H1 (cell line): ENCODE measurements around the gene SMYD1. TPM values are rescaled to one million over a fixed set of nuclear protein-coding genes. Genes with fewer than 3 reads are reported as not detected.

Experiments
- CTCF ChIA-PET: fragments of 300-600 bp; sonication (Branson Sonifier 250); formaldehyde crosslinking; loops from one replicate; lab custom pipeline; 2021; ENCODE audit not compliant: partially characterized antibody; lab: Charles Lee
- POLR2A ChIA-PET: fragments of 300-600 bp; sonication (Branson Sonifier 250); formaldehyde crosslinking; loops from one replicate; lab custom pipeline; 2021; ENCODE audit warnings: inconsistent platforms; ENCODE audit not compliant: partially characterized antibody; lab: Charles Lee
- DNase-seq, 2 experiments: peaks; one replicate each; pipeline versions ENCODE4 v3.0.0 to v3.0.0-alpha.2; 2010 to 2022; ENCODE audit warnings: low spot score in 2 of 2, low read depth in 1 of 2, mixed read lengths in 1 of 2
- FAIRE-seq: peaks from 2 replicates; lab custom pipeline; 2011; peaks lifted over from hg19 to GRCh38; lab: Jason Lieb, UNC
- H2AFZ ChIP-seq: 2 replicates; pipeline ENCODE4 v1.8.1; 2012; ENCODE audit warnings: low read length, inconsistent platforms
- H2AK5ac ChIP-seq: 2 replicates; pipeline ENCODE4 v1.6.1; 2013; ENCODE audit warnings: low read depth, low read length
- H2BK120ac ChIP-seq: replicated peaks from 2 replicates; pipeline ENCODE3; 2013; ENCODE audit warnings: low read depth, low read length, inconsistent platforms
- H2BK12ac ChIP-seq: 2 replicates; pipeline ENCODE4 v1.6.1; 2013; ENCODE audit warnings: low read depth, low read length
- H2BK15ac ChIP-seq: 2 replicates; pipeline ENCODE4 v1.6.1; 2013; ENCODE audit warnings: low read length
- H2BK20ac ChIP-seq: 2 replicates; pipeline ENCODE4 v1.6.1; 2013; ENCODE audit warnings: low read length
- H2BK5ac ChIP-seq: 2 replicates; pipeline ENCODE4 v1.6.1; 2013; ENCODE audit warnings: low read depth, low read length
- H3K14ac ChIP-seq: 2 replicates; pipeline ENCODE4 v1.6.1; 2013; ENCODE audit warnings: inconsistent platforms; ENCODE audit not compliant: insufficient read length
- H3K18ac ChIP-seq: 2 replicates; pipeline ENCODE4 v1.6.1; 2013; ENCODE audit warnings: low read length; ENCODE audit errors: extremely low read depth
- H3K23ac ChIP-seq: 2 replicates; pipeline ENCODE4 v1.6.1; 2013; ENCODE audit warnings: inconsistent platforms; ENCODE audit not compliant: insufficient read length
- H3K23me2 ChIP-seq: 2 replicates; pipeline ENCODE4 v1.6.1; 2013; ENCODE audit warnings: low read depth, low read length
- H3K27ac ChIP-seq: 2 replicates; pipeline ENCODE4 v1.6.1; 2011; ENCODE audit warnings: low read depth, low read length, inconsistent platforms
- H3K27me3 ChIP-seq, 4 experiments: replicated peaks in 1 of 4; 1 replicate in 1 of 4; 2 replicates in 3 of 4; pipeline versions ENCODE4 v1.6.1 to v1.8.1; 2011 to 2013; ENCODE audit warnings: low read length in 3 of 4, mild to moderate bottlenecking in 3 of 4, inconsistent platforms in 2 of 4, mixed read lengths in 2 of 4, moderate library complexity in 1 of 4; ENCODE audit not compliant: control insufficient read depth in 3 of 4, insufficient read depth in 3 of 4; ENCODE audit errors: extremely low read depth in 1 of 4
- H3K36me3 ChIP-seq, 4 experiments: 2 replicates each; pipeline versions ENCODE4 v1.6.1 to v1.8.1; 2011 to 2013; ENCODE audit warnings: mild to moderate bottlenecking in 4 of 4, low read length in 3 of 4, moderate library complexity in 2 of 4, control low read depth in 1 of 4, inconsistent platforms in 1 of 4; ENCODE audit not compliant: insufficient read depth in 4 of 4, control insufficient read depth in 2 of 4
- H3K4ac ChIP-seq: replicated peaks from 2 replicates; pipeline ENCODE3; 2013; ENCODE audit warnings: low read length, low read depth, mixed read lengths, inconsistent platforms; ENCODE audit not compliant: insufficient read length
- H3K4me1 ChIP-seq, 4 experiments: replicated peaks in 1 of 4; 1 replicate in 1 of 4; 2 replicates in 3 of 4; pipeline versions ENCODE4 v1.6.1 to v1.8.1; 2011 to 2013; ENCODE audit warnings: low read length in 3 of 4, inconsistent platforms in 2 of 4, mixed read lengths in 1 of 4; ENCODE audit not compliant: insufficient read depth in 4 of 4, control insufficient read depth in 3 of 4
- H3K4me2 ChIP-seq, 2 experiments: 2 replicates each; pipeline versions ENCODE4 v1.6.1 to v1.8.1; 2011 to 2013; ENCODE audit warnings: low read depth in 2 of 2, low read length in 2 of 2, control low read depth in 1 of 2, inconsistent platforms in 1 of 2, mild to moderate bottlenecking in 1 of 2; ENCODE audit not compliant: insufficient read depth in 1 of 2
- H3K4me3 ChIP-seq, 4 experiments: fragments of 200-600, 300-600 bp in 1 of 4; sonication (generic), shearing (Covaris generic), sonication (Bioruptor Twin) in 1 of 4; 2 replicates each; pipeline versions ENCODE4 v1.5.1 to v1.8.1; 2011 to 2016; ENCODE audit warnings: low read length in 4 of 4, low read depth in 3 of 4, control low read depth in 2 of 4, inconsistent platforms in 2 of 4, mild to moderate bottlenecking in 2 of 4, mixed read lengths in 1 of 4, moderate library complexity in 1 of 4; ENCODE audit not compliant: insufficient read depth in 2 of 4; ENCODE audit errors: extremely low read depth in 1 of 4
- H3K56ac ChIP-seq: replicated peaks from 2 replicates; pipeline ENCODE3; 2013; ENCODE audit warnings: low read depth, mild to moderate bottlenecking, mixed read lengths, low read length, inconsistent platforms; ENCODE audit not compliant: insufficient read length
- H3K79me1 ChIP-seq: 2 replicates; pipeline ENCODE4 v1.6.1; 2013; ENCODE audit warnings: low read depth, low read length, control low read depth
- H3K79me2 ChIP-seq, 2 experiments: 2 replicates each; pipeline versions ENCODE4 v1.6.1 to v1.8.1; 2012 to 2013; ENCODE audit warnings: low read length in 2 of 2, mild to moderate bottlenecking in 2 of 2, inconsistent platforms in 1 of 2; ENCODE audit not compliant: insufficient read depth in 2 of 2, control insufficient read depth in 1 of 2
- H3K9ac ChIP-seq, 4 experiments: replicated peaks in 1 of 4; 1 replicate in 1 of 4; 2 replicates in 3 of 4; pipeline versions ENCODE4 v1.6.1 to v1.8.1; 2011 to 2013; ENCODE audit warnings: low read depth in 3 of 4, low read length in 3 of 4, control low read depth in 2 of 4, mild to moderate bottlenecking in 2 of 4, moderate library complexity in 2 of 4, inconsistent platforms in 1 of 4; ENCODE audit errors: extremely low read depth in 1 of 4
- H3K9me3 ChIP-seq, 2 experiments: 2 replicates each; pipeline versions ENCODE4 v1.6.1 to v1.8.1; 2012 to 2013; ENCODE audit warnings: mild to moderate bottlenecking in 2 of 2, moderate library complexity in 2 of 2, control low read depth in 1 of 2, inconsistent platforms in 1 of 2, low read depth in 1 of 2, low read length in 1 of 2, mixed read lengths in 1 of 2; ENCODE audit not compliant: insufficient read depth in 2 of 2
- H4K20me1 ChIP-seq, 2 experiments: replicated peaks in 1 of 2; 2 replicates each; pipeline versions ENCODE3 to v1.8.1; 2011 to 2013; ENCODE audit warnings: inconsistent platforms in 2 of 2, low read length in 2 of 2, mild to moderate bottlenecking in 1 of 2; ENCODE audit not compliant: insufficient read depth in 2 of 2, control insufficient read depth in 1 of 2
- H4K5ac ChIP-seq: 2 replicates; pipeline ENCODE4 v1.6.1; 2013; ENCODE audit warnings: low read length, low read depth, mixed read lengths, inconsistent platforms; ENCODE audit not compliant: insufficient read length
- H4K8ac ChIP-seq: 2 replicates; pipeline ENCODE4 v1.8.0; 2013; ENCODE audit warnings: mild to moderate bottlenecking, moderate library complexity, low read length, inconsistent platforms; ENCODE audit not compliant: insufficient read depth; ENCODE audit errors: extremely low read depth
- H4K91ac ChIP-seq: replicated peaks from 2 replicates; pipeline ENCODE3; 2013; ENCODE audit warnings: low read length, mixed read lengths, inconsistent platforms; ENCODE audit not compliant: insufficient read length
- ATF3 ChIP-seq: IDR thresholded peaks from 2 replicates; pipeline ENCODE4 v1.6.1; 2011; ENCODE audit warnings: low read depth, mild to moderate bottlenecking, low read length; ENCODE audit not compliant: insufficient read depth
- CEBPB ChIP-seq: IDR thresholded peaks from 2 replicates; pipeline ENCODE4 v1.6.1; 2012; ENCODE audit warnings: low read depth, low read length
- GTF2F1 ChIP-seq: IDR thresholded peaks from 2 replicates; pipeline ENCODE4 v1.6.1; 2012; ENCODE audit warnings: low read depth, low read length, improper control_type of control experiment, borderline replicate concordance
- KDM4A ChIP-seq: IDR thresholded peaks from one replicate; pipeline ENCODE4 v1.7.1; 2012; ENCODE audit warnings: low read depth, mild to moderate bottlenecking, moderate library complexity, low read length, inconsistent platforms; ENCODE audit not compliant: severe bottlenecking
- KDM5A ChIP-seq: fragments of 200-600 bp; IDR thresholded peaks from 2 replicates; pipeline ENCODE4 v1.7.1; 2012; ENCODE audit warnings: mild to moderate bottlenecking, low read length, inconsistent platforms, mixed read lengths
- PHF8 ChIP-seq: fragments of 200-600 bp; sonication (generic); conservative IDR thresholded peaks from 2 replicates; pipeline ENCODE4 v1.7.1; 2012; ENCODE audit warnings: low read depth, mild to moderate bottlenecking, inconsistent platforms, low read length, moderate library complexity
- RBBP5 ChIP-seq: IDR thresholded peaks from 2 replicates; pipeline ENCODE4 v1.7.1; 2012; ENCODE audit warnings: low read depth, mild to moderate bottlenecking, inconsistent platforms, low read length, moderate library complexity, borderline replicate concordance
- SAP30 ChIP-seq: fragments of 300-600 bp; sonication (generic); IDR thresholded peaks from 2 replicates; pipeline ENCODE4 v1.7.1; 2012; ENCODE audit warnings: low read length, moderate library complexity, mild to moderate bottlenecking, inconsistent platforms; ENCODE audit not compliant: insufficient read depth, insufficient replicate concordance
- SP4 ChIP-seq: IDR thresholded peaks from 2 replicates; pipeline ENCODE4 v1.6.1; 2012; ENCODE audit warnings: low read length, inconsistent platforms
- TCF12 ChIP-seq: IDR thresholded peaks from 2 replicates; pipeline ENCODE4 v1.6.1; 2011; ENCODE audit warnings: low read depth, mild to moderate bottlenecking, low read length
- WGBS, 2 experiments: shearing (Covaris generic) in 1 of 2; methylation state at CpG; one replicate each; pipeline versions ENCODE4 v1.1.6 to v1.1.7; 2013 to 2015; ENCODE audit warnings: low lambda C conversion rate in 2 of 2, mixed read lengths in 2 of 2, inconsistent platforms in 1 of 2, low coverage in 1 of 2, missing lambda C conversion rate in 1 of 2; ENCODE audit not compliant: insufficient replicate concordance in 2 of 2, insufficient coverage in 1 of 2, insufficient read length in 1 of 2; ENCODE audit errors: extremely low coverage in 1 of 2, missing lambda C conversion rate in 1 of 2; 5-methylcytosine and 5-hydroxymethylcytosine counted together
- polyA plus RNA-seq, 7 experiments: library from polyadenylated mRNA; depleted of rRNA in 3 of 7; stranded (reverse) in 5 of 7; unstranded in 2 of 7; fragments of >200 nt in 5 of 7; fragments of 200-250 nt in 2 of 7; gene quantifications; 1 replicate in 5 of 7; 2 replicates in 1 of 7; 4 replicates in 1 of 7; pipeline versions ENCODE4 v1.2.1 to v1.2.3, GENCODE V29; 2011 to 2013; ENCODE audit warnings: missing spikeins in 2 of 7, mixed read lengths in 2 of 7
- total RNA-seq: library from RNA; stranded (reverse); fragmentation: NEBNext Ultra II Directional; extraction: Animal tissue kit (Norgen Biotek cat#: 25700); gene quantifications from 2 replicates; pipeline ENCODE4 v1.2.1, GENCODE V29; 2021

The SMYD1 gene
- total and polyA plus RNA-seq, 2 of the 8 experiments (the other 6 are each of a cell fraction or from before 2014, with no cell fraction given), result 0.06 TPM; not detected in 1

GRCh38 chr2:88139203-88139702 is 71.6 kb downstream of the SMYD1 start:
- TF ChIP-seq KDM4A (no peak), GTF2F1 (no peak), ATF3 (no peak), TCF12 (no peak), CEBPB (no peak), PHF8 (no peak), SAP30 (no peak), SP4 (no peak), KDM5A (no peak), RBBP5 (no peak)
- no peak overlapping the region for H4K8ac ChIP-seq
- H3K36me3 ChIP-seq, result no peaks in the 10 kb centered on the region
- H2BK15ac ChIP-seq, result no peak overlapping the region
- H2BK20ac ChIP-seq, result no peak overlapping the region
- DNase-seq (no peak), FAIRE-seq (no peak)
- no peak overlapping the region for H3K23ac ChIP-seq
- no peaks in the 10 kb centered on the region for H3K23me2 ChIP-seq
- H3K79me1 ChIP-seq, result no peaks in the 10 kb centered on the region
- POLR2A ChIA-PET, result interaction anchor here (0.9 kb wide), 1 partner anchor 14 kb away, joined by 3 read pairs; no protein-coding TSS in a partner anchor
- H2BK120ac ChIP-seq, result no peak overlapping the region
- no peak overlapping the region for H2BK5ac ChIP-seq
- no peak overlapping the region for H3K27ac ChIP-seq
- WGBS, 2 experiments, result 95% methylated on average over 2 of the region's 2 CpGs; no CpG with 5 or more reads in 1 of the 2 experiments
- no peak overlapping the region for H2AK5ac ChIP-seq
- no peak overlapping the region for H4K5ac ChIP-seq
- H3K56ac ChIP-seq, result no peak overlapping the region
- H3K4me2 ChIP-seq, result no peak overlapping the region
- H2BK12ac ChIP-seq, result no peak overlapping the region
- no peaks in the 10 kb centered on the region for H4K20me1 ChIP-seq
- no peaks in the 10 kb centered on the region for H3K27me3 ChIP-seq
- H3K9ac ChIP-seq, result no peak overlapping the region
- H3K4me1 ChIP-seq, result no peaks in the 10 kb centered on the region
- CTCF ChIA-PET, result interaction anchor here (1.7 kb wide), 1 partner anchor 13 kb away, joined by 3 read pairs; no protein-coding TSS in a partner anchor
- no peak overlapping the region for H2AFZ ChIP-seq
- no peak overlapping the region for H4K91ac ChIP-seq
- no peaks in the 10 kb centered on the region for H3K9me3 ChIP-seq
- no peak overlapping the region for H3K14ac ChIP-seq
- no peak overlapping the region for H3K4me3 ChIP-seq
- H3K18ac ChIP-seq, result no peak overlapping the region
- H3K4ac ChIP-seq, result no peak overlapping the region
- H3K79me2 ChIP-seq, result no peaks in the 10 kb centered on the region
